NT2/D1 (cell line): ENCODE results near the gene GPX8.

Experiments used
- DNase-seq: peaks from one replicate; pipeline ENCODE4 v3.0.0-alpha.2; 2011; ENCODE audit warnings: low read depth, low spot score
- H3K27me3 ChIP-seq: 2 replicates; pipeline ENCODE4 v1.6.0; 2011; ENCODE audit warnings: mild to moderate bottlenecking; ENCODE audit not compliant: insufficient read length, insufficient read depth
- H3K36me3 ChIP-seq: 2 replicates; pipeline ENCODE4 v1.6.1; 2011; ENCODE audit warnings: mild to moderate bottlenecking, low read length, mixed read lengths; ENCODE audit not compliant: insufficient read depth, insufficient read length
- H3K4me1 ChIP-seq: 2 replicates; pipeline ENCODE4 v1.5.1; 2011; ENCODE audit not compliant: insufficient read depth, insufficient read length
- H3K4me3 ChIP-seq: 2 replicates; pipeline ENCODE4 v1.5.1; 2011; ENCODE audit warnings: low read depth; ENCODE audit not compliant: insufficient read length
- H3K9ac ChIP-seq: 2 replicates; pipeline ENCODE4 v1.6.0; 2011; ENCODE audit warnings: low read depth; ENCODE audit not compliant: insufficient read length
- H3K9me3 ChIP-seq: 2 replicates; pipeline ENCODE4 v1.5.1; 2011; ENCODE audit warnings: mild to moderate bottlenecking, low read length; ENCODE audit not compliant: insufficient read depth
- SUZ12 ChIP-seq: IDR thresholded peaks from 2 replicates; pipeline ENCODE4 v1.6.1; 2011; ENCODE audit not compliant: insufficient read length, insufficient read depth; ENCODE audit errors: extremely low read depth
- YY1 ChIP-seq: IDR thresholded peaks from 2 replicates; pipeline ENCODE4 v1.6.1; 2011; ENCODE audit not compliant: insufficient read length, insufficient read depth
- ZNF274 ChIP-seq: IDR thresholded peaks from 2 replicates; pipeline ENCODE4 v1.6.1; 2011; ENCODE audit warnings: mild to moderate bottlenecking, low read depth, low read length

The GPX8 gene

GRCh38 chr5:55173687-55174230 is 13.8 kb downstream of the GPX8 start:
- TF ChIP-seq SUZ12 (no peak), ZNF274 (no peak), YY1 (no peak)
- no peaks in the 10 kb centered on the region for H3K4me1 ChIP-seq
- H3K9ac ChIP-seq = peak overlapping the region; percentile 56
- H3K4me3 ChIP-seq = peak overlapping the region; percentile 37
- H3K27me3 ChIP-seq = peaks cover 62% of the 10 kb centered on the region
- H3K36me3 ChIP-seq = no peaks in the 10 kb centered on the region
- no peaks in the 10 kb centered on the region for H3K9me3 ChIP-seq
- no peak for DNase-seq

GRCh38 chr5:55175781-55176175 is 15.8 kb downstream of the GPX8 start:
- no peaks in the 10 kb centered on the region for H3K9me3 ChIP-seq
- peaks cover 64% of the 10 kb centered on the region for H3K27me3 ChIP-seq
- TF ChIP-seq SUZ12 (no peak), YY1 (no peak), ZNF274 (no peak)
- no peaks in the 10 kb centered on the region for H3K36me3 ChIP-seq
- H3K4me1 ChIP-seq = no peaks in the 10 kb centered on the region
- peak overlapping the region; percentile 24 for H3K4me3 ChIP-seq
- H3K9ac ChIP-seq = peak overlapping the region; percentile 42
- DNase-seq = no peak

GRCh38 chr5:55176176-55176818 is 16.3 kb downstream of the GPX8 start:
- peak; percentile 30 for DNase-seq
- Histone ChIP-seq H3K36me3 (no peaks in the 10 kb centered on the region), H3K9ac (peak overlapping the region; percentile 67), H3K27me3 (peaks cover 64% of the 10 kb centered on the region), H3K4me3 (peak overlapping the region; percentile 24), H3K9me3 (no peaks in the 10 kb centered on the region), H3K4me1 (no peaks in the 10 kb centered on the region)
- TF ChIP-seq SUZ12 = no peak
- TF ChIP-seq ZNF274 = no peak
- no peak for TF ChIP-seq YY1

- DNase-seq = no peak
- H3K4me3 ChIP-seq = no peak overlapping the region
- peaks cover 61% of the 10 kb centered on the region for H3K27me3 ChIP-seq
- H3K4me1 ChIP-seq = no peaks in the 10 kb centered on the region
- no peaks in the 10 kb centered on the region for H3K36me3 ChIP-seq
- no peaks in the 10 kb centered on the region for H3K9me3 ChIP-seq
- no peak for TF ChIP-seq SUZ12
- H3K9ac ChIP-seq = no peak overlapping the region
These were observed 17.1 kb downstream of the GPX8 start for GRCh38 chr5:55177078-55177477.

GRCh38 chr5:55180016-55180415 is 20.0 kb downstream of the GPX8 start:
- Histone ChIP-seq H3K9ac (no peak overlapping the region), H3K4me3 (no peak overlapping the region), H3K4me1 (no peaks in the 10 kb centered on the region), H3K9me3 (no peaks in the 10 kb centered on the region), H3K36me3 (no peaks in the 10 kb centered on the region), H3K27me3 (peaks cover 35% of the 10 kb centered on the region)
- TF ChIP-seq SUZ12 (no peak), YY1 (no peak), ZNF274 (no peak)
- no peak for DNase-seq

GRCh38 chr5:55187370-55187769 is 27.4 kb downstream of the GPX8 start:
- Histone ChIP-seq H3K4me3 (no peak overlapping the region), H3K36me3 (no peaks in the 10 kb centered on the region), H3K9me3 (no peaks in the 10 kb centered on the region), H3K9ac (no peak overlapping the region), H3K27me3 (no peaks in the 10 kb centered on the region), H3K4me1 (no peaks in the 10 kb centered on the region)
- TF ChIP-seq SUZ12 (no peak), ZNF274 (no peak), YY1 (no peak)
- no peak for DNase-seq

GRCh38 chr5:55188656-55189540 is 28.9 kb downstream of the GPX8 start:
- Histone ChIP-seq H3K36me3 (no peaks in the 10 kb centered on the region), H3K4me1 (no peaks in the 10 kb centered on the region), H3K9ac (no peak overlapping the region), H3K9me3 (no peaks in the 10 kb centered on the region), H3K4me3 (no peak overlapping the region), H3K27me3 (no peaks in the 10 kb centered on the region)
- no peak for DNase-seq
- TF ChIP-seq ZNF274 (no peak), SUZ12 (no peak)
